ENCODE data around the gene NFATC1.

NFATC1 gene

GRCh38 chr18:79507546-79508480 is 112.1 kb downstream of the NFATC1 start:
- DNase-seq (ENCODE audit: low read depth in 2 of 2) = no peak

GRCh38 chr18:79508565-79509535 is 113.1 kb downstream of the NFATC1 start:
- DNase-seq (ENCODE audit: low read depth in 2 of 2) = no peak

- no peak for DNase-seq (ENCODE audit: low read depth in 2 of 2)
These were observed 113.8 kb downstream of the NFATC1 start for GRCh38 chr18:79509536-79509930.

GRCh38 chr18:79510046-79510685 is 114.4 kb downstream of the NFATC1 start:
- DNase-seq (ENCODE audit: low read depth in 2 of 2) = no peak

GRCh38 chr18:79510731-79511241 is 115.1 kb downstream of the NFATC1 start:
- no peak for DNase-seq (ENCODE audit: low read depth in 2 of 2)

- no peak for DNase-seq (ENCODE audit: low read depth in 2 of 2)
These were observed 115.5 kb downstream of the NFATC1 start for GRCh38 chr18:79511271-79511670.

- DNase-seq (ENCODE audit: low read depth in 2 of 2) = no peak
These were observed 116.1 kb downstream of the NFATC1 start for GRCh38 chr18:79511671-79512301.

GRCh38 chr18:79512461-79513380 is 117.0 kb downstream of the NFATC1 start:
- DNase-seq (ENCODE audit: low read depth in 2 of 2) = no peak

GRCh38 chr18:79513381-79514081 is 117.8 kb downstream of the NFATC1 start:
- no peak for DNase-seq (ENCODE audit: low read depth in 2 of 2)

GRCh38 chr18:79515331-79515730 is 119.6 kb downstream of the NFATC1 start:
- DNase-seq (ENCODE audit: low read depth in 2 of 2) = no peak

GRCh38 chr18:79515944-79516351 is 120.2 kb downstream of the NFATC1 start:
- no peak for DNase-seq (ENCODE audit: low read depth in 2 of 2)

- no peak for DNase-seq (ENCODE audit: low read depth in 2 of 2)
These were observed 120.8 kb downstream of the NFATC1 start for GRCh38 chr18:79516441-79516931.

GRCh38 chr18:79517341-79517740 is 121.6 kb downstream of the NFATC1 start:
- no peak for DNase-seq (ENCODE audit: low read depth in 2 of 2)

GRCh38 chr18:79518028-79518682 is 122.4 kb downstream of the NFATC1 start:
- no peak for DNase-seq (ENCODE audit: low read depth in 2 of 2)

GRCh38 chr18:79518683-79519128 is 123.0 kb downstream of the NFATC1 start:
- no peak for DNase-seq (ENCODE audit: low read depth in 2 of 2)

- no peak for DNase-seq (ENCODE audit: low read depth in 2 of 2)
These were observed 124.2 kb downstream of the NFATC1 start for GRCh38 chr18:79519751-79520477.

GRCh38 chr18:79520478-79521390 is 125.0 kb downstream of the NFATC1 start:
- DNase-seq (ENCODE audit: low read depth in 2 of 2) = no peak

All from fibroblast of skin of left quadriceps (primary cell).